ENCODE measurements around the gene FHL1. TPM values are rescaled to one million over a fixed set of nuclear protein-coding genes. Genes with fewer than 3 reads are reported as not detected.
A peak's percentile ranks its signal among the peaks of the same experiment; 100 is the strongest.

FHL1 gene
- total RNA-seq, 4 donors from 2014 or later, result 223 to 313 (median 230) TPM

GRCh38 chrX:136258951-136259350, 111.6 kb downstream of the FHL1 start:
- H3K27ac ChIP-seq, result peak overlapping the region; percentile 19 to 38 (median 32)
- 42 to 50% methylated on average over 1 of the region's 1 CpG for WGBS, 2 donors
- intact Hi-C loops (cut with DNase I), result no loop called here
- H3K4me3 ChIP-seq (replicated peaks in 1 of 3), result no peak overlapping the region
- no peaks in the 10 kb centered on the region for H3K36me3 ChIP-seq
- no peaks in the 10 kb centered on the region for H3K27me3 ChIP-seq
- no peaks in the 10 kb centered on the region for H3K9me3 ChIP-seq
- DNase-seq, result peak; percentile 11 to 15
- TF ChIP-seq CTCF (IDR thresholded peaks at IDR 0.05), result no peak
- TF ChIP-seq POLR2A (IDR thresholded peaks at IDR 0.05), result no peak
- H3K4me1 ChIP-seq, result peaks cover 0 to 29% of the 10 kb centered on the region in 2 donors

- no peak for DNase-seq
- 28 to 49% methylated on average over 4 of the region's 4 CpGs for WGBS, 2 donors
These were observed 112.2 kb downstream of the FHL1 start for GRCh38 chrX:136259543-136259942.

GRCh38 chrX:136260776-136261175, 113.4 kb downstream of the FHL1 start:
- Histone ChIP-seq H3K27ac (peak overlapping the region in 1 of 3 donors; percentile 32), H3K9me3 (no peaks in the 10 kb centered on the region), H3K27me3 (no peaks in the 10 kb centered on the region), H3K36me3 (no peaks in the 10 kb centered on the region), H3K4me1 (peaks cover 0 to 29% of the 10 kb centered on the region in 2 donors), H3K4me3 (replicated peaks in 1 of 3) (no peak overlapping the region)
- DNase-seq, result no peak
- intact Hi-C loops (cut with DNase I), result no loop called here
- TF ChIP-seq POLR2A (IDR thresholded peaks at IDR 0.05) (no peak), CTCF (IDR thresholded peaks at IDR 0.05) (no peak)

More at GRCh38 chrX:136259543-136259942, 112.2 kb downstream of the FHL1 start:
- no peaks in the 10 kb centered on the region for H3K27me3 ChIP-seq
- H3K36me3 ChIP-seq, result no peaks in the 10 kb centered on the region
- H3K4me1 ChIP-seq, result peaks cover 0 to 29% of the 10 kb centered on the region in 2 donors
- no peak for TF ChIP-seq POLR2A (IDR thresholded peaks at IDR 0.05)
- H3K4me3 ChIP-seq (replicated peaks in 1 of 3), result no peak overlapping the region
- intact Hi-C loops (cut with DNase I), result no loop called here
- H3K9me3 ChIP-seq, result no peaks in the 10 kb centered on the region
- peak overlapping the region; percentile 19 to 38 (median 32) for H3K27ac ChIP-seq

Small RNA genes lying within 50 kb of the gene (small RNA-seq; reads per million reads assigned to genes)
- not detected for gene RF01210

Other genes starting within 250 kb of the FHL1 start
- gene MMGT1, start 173.5 kb upstream of the FHL1 start, total RNA-seq, result 10 to 100 TPM; 31.2 to 43.7 (median 37.4) TPM
- 10 to 100 TPM; 15.2 to 21.7 (median 18.5) TPM for gene SLC9A6, start 162.1 kb upstream of the FHL1 start, total RNA-seq
- gene MAP7D3, start 103.9 kb downstream of the FHL1 start, total RNA-seq, result 10 to 100 TPM; 13.8 to 22.2 (median 14.6) TPM
- under 1 TPM in 1 of 4 donors, not detected in 3; under 0.01 TPM for gene ADGRG4, start 153.4 kb downstream of the FHL1 start, total RNA-seq

All from thyroid gland (tissue), 4 donors.